Measurements from ENCODE around the gene GRAMD2B. TPM values are rescaled to one million over a fixed set of nuclear protein-coding genes. Genes with fewer than 3 reads are reported as not detected.
A peak's percentile ranks its signal among the peaks of the same experiment; 100 is the strongest.

GRAMD2B gene
- total and polyA plus RNA-seq, 3 donors from 2014 or later, result 10.8 to 35.0 (median 23.5) TPM

GRCh38 chr5:126450346-126450745 lies 27.1 kb downstream of the GRAMD2B start:
- intact Hi-C loops (cut with DNase I; ENCODE audit: low total_unique reads), result no loop called here
- peaks cover 2% of the 10 kb centered on the region for H3K36me3 ChIP-seq (ENCODE audit: low read depth, missing control alignments)
- no peak for DNase-seq
- no peak overlapping the region for H3K4me3 ChIP-seq
- no peaks in the 10 kb centered on the region for H3K27me3 ChIP-seq
- TF ChIP-seq, protein P1, sequence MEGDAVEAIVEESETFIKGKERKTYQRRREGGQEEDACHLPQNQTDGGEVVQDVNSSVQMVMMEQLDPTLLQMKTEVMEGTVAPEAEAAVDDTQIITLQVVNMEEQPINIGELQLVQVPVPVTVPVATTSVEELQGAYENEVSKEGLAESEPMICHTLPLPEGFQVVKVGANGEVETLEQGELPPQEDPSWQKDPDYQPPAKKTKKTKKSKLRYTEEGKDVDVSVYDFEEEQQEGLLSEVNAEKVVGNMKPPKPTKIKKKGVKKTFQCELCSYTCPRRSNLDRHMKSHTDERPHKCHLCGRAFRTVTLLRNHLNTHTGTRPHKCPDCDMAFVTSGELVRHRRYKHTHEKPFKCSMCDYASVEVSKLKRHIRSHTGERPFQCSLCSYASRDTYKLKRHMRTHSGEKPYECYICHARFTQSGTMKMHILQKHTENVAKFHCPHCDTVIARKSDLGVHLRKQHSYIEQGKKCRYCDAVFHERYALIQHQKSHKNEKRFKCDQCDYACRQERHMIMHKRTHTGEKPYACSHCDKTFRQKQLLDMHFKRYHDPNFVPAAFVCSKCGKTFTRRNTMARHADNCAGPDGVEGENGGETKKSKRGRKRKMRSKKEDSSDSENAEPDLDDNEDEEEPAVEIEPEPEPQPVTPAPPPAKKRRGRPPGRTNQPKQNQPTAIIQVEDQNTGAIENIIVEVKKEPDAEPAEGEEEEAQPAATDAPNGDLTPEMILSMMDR (IDR thresholded peaks at IDR 0.05), result no peak
- TF ChIP-seq POLR2A (IDR thresholded peaks at IDR 0.05), result no peak
- no peak overlapping the region for H3K27ac ChIP-seq
- WGBS, 2 donors, result 70 to 79% methylated on average over 5 of the region's 5 CpGs
- H3K9me3 ChIP-seq, result no peaks in the 10 kb centered on the region
- peaks cover 11% of the 10 kb centered on the region for H3K4me1 ChIP-seq

DNA sequence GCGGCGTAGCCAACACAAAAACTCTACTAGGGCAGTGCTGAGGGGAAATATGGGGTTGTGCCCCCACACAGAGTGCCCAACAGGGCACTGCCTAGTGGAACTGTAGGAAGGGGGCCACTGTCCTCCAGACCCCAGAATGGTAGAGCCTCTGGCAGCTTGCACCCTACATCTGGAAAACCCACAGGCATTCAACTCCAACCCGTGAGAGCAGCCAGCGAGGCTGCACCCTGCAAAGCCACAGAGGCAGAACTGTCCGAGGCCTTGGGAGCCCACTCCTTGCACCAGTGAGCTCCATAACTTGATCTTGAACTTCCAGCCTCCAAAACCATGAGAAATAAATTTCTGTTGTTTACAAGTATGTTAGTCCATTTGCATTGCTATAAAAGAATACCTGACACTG lies 27.7 kb downstream of the GRAMD2B start:
- 58 to 74% methylated on average over 5 of the region's 5 CpGs for WGBS, 2 donors
- H3K9me3 ChIP-seq, result no peaks in the 10 kb centered on the region
- intact Hi-C loops (cut with DNase I; ENCODE audit: low total_unique reads), result no loop called here
- TF ChIP-seq, protein P1 (IDR thresholded peaks at IDR 0.05), result no peak
- TF ChIP-seq POLR2A (IDR thresholded peaks at IDR 0.05), result no peak
- peaks cover 2% of the 10 kb centered on the region for H3K36me3 ChIP-seq (ENCODE audit: low read depth, missing control alignments)
- H3K4me1 ChIP-seq, result peaks cover 16% of the 10 kb centered on the region
- no peak for DNase-seq
- no peaks in the 10 kb centered on the region for H3K27me3 ChIP-seq
- no peak overlapping the region for H3K27ac ChIP-seq
- no peak overlapping the region for H3K4me3 ChIP-seq

- WGBS, 2 donors, result 92 to 96% methylated on average over 1 of the region's 1 CpG
- DNase-seq, result no peak
- peaks cover 20% of the 10 kb centered on the region for H3K4me1 ChIP-seq
- H3K27me3 ChIP-seq, result no peaks in the 10 kb centered on the region
- intact Hi-C loops (cut with DNase I; ENCODE audit: low total_unique reads), result no loop called here
- H3K9me3 ChIP-seq, result no peaks in the 10 kb centered on the region
- H3K27ac ChIP-seq, result no peak overlapping the region
- H3K4me3 ChIP-seq, result no peak overlapping the region
- TF ChIP-seq POLR2A (IDR thresholded peaks at IDR 0.05), result no peak
- TF ChIP-seq, protein P1 (IDR thresholded peaks at IDR 0.05), result no peak
- H3K36me3 ChIP-seq (ENCODE audit: low read depth, missing control alignments), result peaks cover 2% of the 10 kb centered on the region
These were observed 29.3 kb downstream of the GRAMD2B start for GRCh38 chr5:126452477-126452876.

DNA sequence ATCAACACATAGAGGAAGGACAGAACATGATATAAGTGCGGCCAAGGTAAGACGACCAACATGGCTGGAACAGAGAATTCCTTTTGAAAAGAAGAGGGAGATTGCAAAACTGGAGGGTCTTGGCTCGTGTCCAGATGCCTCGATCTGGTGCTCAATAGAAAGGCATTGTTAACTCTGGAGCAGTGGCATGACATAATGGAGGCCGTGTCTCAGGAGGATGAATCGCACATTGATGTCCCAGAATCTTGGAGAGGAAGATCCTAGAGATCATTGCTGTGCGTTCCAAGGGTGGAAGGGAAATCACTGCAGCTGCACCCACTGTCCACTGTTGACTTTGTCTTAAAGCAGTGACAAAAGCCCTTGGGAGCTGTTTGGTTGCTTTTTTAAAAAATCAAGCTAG lies 30.9 kb downstream of the GRAMD2B start:
- intact Hi-C loops (cut with DNase I; ENCODE audit: low total_unique reads), result no loop called here
- H3K9me3 ChIP-seq, result no peaks in the 10 kb centered on the region
- peaks cover 2% of the 10 kb centered on the region for H3K36me3 ChIP-seq (ENCODE audit: low read depth, missing control alignments)
- H3K27ac ChIP-seq, result no peak overlapping the region
- H3K4me3 ChIP-seq, result no peak overlapping the region
- WGBS, 2 donors, result 65 to 69% methylated on average over 7 of the region's 7 CpGs
- peak; percentile 70 for DNase-seq
- no peaks in the 10 kb centered on the region for H3K27me3 ChIP-seq
- TF ChIP-seq, protein P1 (IDR thresholded peaks at IDR 0.05), result no peak
- TF ChIP-seq POLR2A (IDR thresholded peaks at IDR 0.05), result no peak
- H3K4me1 ChIP-seq, result peaks cover 20% of the 10 kb centered on the region

DNA sequence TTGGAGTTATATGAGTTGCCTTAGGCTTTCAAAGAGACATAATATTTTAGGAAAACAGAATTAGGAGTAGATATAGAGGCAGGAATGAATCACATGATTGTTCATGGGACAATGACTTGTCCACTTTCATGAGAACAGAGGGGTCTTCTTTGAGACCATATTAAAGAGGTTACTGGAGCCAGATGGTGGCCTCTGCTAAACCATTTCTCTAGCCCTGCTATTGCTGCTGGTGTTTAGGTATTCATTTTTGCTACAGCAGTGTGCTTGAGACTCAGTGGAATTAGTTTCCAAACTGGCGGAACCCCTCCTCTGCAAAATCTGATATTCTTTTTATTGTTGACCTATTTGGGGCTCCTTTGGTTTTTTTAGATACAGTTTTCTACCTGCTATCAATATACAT lies 31.3 kb downstream of the GRAMD2B start:
- H3K36me3 ChIP-seq (ENCODE audit: low read depth, missing control alignments), result peaks cover 2% of the 10 kb centered on the region
- no peak for TF ChIP-seq POLR2A (IDR thresholded peaks at IDR 0.05)
- TF ChIP-seq, protein P1 (IDR thresholded peaks at IDR 0.05), result no peak
- H3K9me3 ChIP-seq, result no peaks in the 10 kb centered on the region
- WGBS, 2 donors, result 54 to 85% methylated on average over 1 of the region's 1 CpG
- intact Hi-C loops (cut with DNase I; ENCODE audit: low total_unique reads), result no loop called here
- H3K27me3 ChIP-seq, result no peaks in the 10 kb centered on the region
- H3K4me1 ChIP-seq, result peaks cover 20% of the 10 kb centered on the region
- peak overlapping the region in 1 of 2 donors; percentile 48 for H3K27ac ChIP-seq
- DNase-seq, result no peak
- H3K4me3 ChIP-seq, result no peak overlapping the region
